GM12872 (cell line): ENCODE results near the gene SAMD1.

Experiments used
- CTCF ChIP-seq: IDR thresholded peaks from 3 replicates; pipeline ENCODE4 v1.5.1; 2011; ENCODE audit warnings: low read depth, mild to moderate bottlenecking, low read length, moderate library complexity; ENCODE audit not compliant: insufficient read depth

Gene SAMD1

GRCh38 chr19:14073261-14073924 is 17.2 kb downstream of the SAMD1 start:
- TF ChIP-seq CTCF = peak; percentile 57; the same call in 2 of the 3 replicates

GRCh38 chr19:14072535-14073260 is 17.9 kb downstream of the SAMD1 start, which contains the start of gene MISP3:
Gene MISP3 (plus strand): TSS chr19:14072786. CDS start chr19:14073310, 524 bp downstream.
- peak; percentile 2; the same call in 1 of the 3 replicates for TF ChIP-seq CTCF

GRCh38 chr19:14070268-14071050 is 20.1 kb downstream of the SAMD1 start:
- no peak for TF ChIP-seq CTCF

- no peak for TF ChIP-seq CTCF
These were observed 24.4 kb downstream of the SAMD1 start for GRCh38 chr19:14066134-14066533.

GRCh38 chr19:14063105-14063504 is 27.4 kb downstream of the SAMD1 start:
- TF ChIP-seq CTCF = no peak

- TF ChIP-seq CTCF = no peak
These were observed 28.0 kb downstream of the SAMD1 start for GRCh38 chr19:14062558-14062855.
